CD1c-positive myeloid dendritic cell (primary cell): Measurements from ENCODE around the gene TMEM30B.

Source experiments
- DNase-seq: peaks from one replicate; pipeline ENCODE4 v3.0.0-alpha.2; 2016; ENCODE audit errors: extremely low spot score

Gene TMEM30B

DNA sequence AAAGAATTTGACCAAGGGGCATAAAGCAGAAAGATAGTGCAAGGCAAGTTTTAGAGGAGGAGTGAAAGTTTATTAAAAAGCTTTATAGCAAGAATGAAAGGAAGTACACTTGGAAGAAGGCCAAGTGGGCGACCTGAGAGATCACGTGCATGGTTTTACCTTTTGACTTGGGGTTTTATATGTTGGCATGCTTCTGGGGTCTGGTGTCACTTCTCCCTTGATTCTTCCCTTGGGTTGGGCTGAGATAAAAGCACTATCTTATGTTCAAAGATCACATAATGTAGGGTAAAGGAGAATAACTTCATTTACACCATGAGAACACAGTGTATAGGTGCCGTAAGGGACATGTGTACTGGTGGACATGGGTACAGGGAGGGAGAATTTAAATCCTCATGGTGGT is 17.7 kb upstream of the TMEM30B start:
- no peak for DNase-seq

- DNase-seq = no peak
These were observed 16.4 kb upstream of the TMEM30B start for GRCh38 chr14:61297581-61297980.

GRCh38 chr14:61296719-61297502 is 15.8 kb upstream of the TMEM30B start:
- peak; percentile 55 for DNase-seq

- DNase-seq = no peak
These were observed 15.0 kb upstream of the TMEM30B start for GRCh38 chr14:61296151-61296550.

DNA sequence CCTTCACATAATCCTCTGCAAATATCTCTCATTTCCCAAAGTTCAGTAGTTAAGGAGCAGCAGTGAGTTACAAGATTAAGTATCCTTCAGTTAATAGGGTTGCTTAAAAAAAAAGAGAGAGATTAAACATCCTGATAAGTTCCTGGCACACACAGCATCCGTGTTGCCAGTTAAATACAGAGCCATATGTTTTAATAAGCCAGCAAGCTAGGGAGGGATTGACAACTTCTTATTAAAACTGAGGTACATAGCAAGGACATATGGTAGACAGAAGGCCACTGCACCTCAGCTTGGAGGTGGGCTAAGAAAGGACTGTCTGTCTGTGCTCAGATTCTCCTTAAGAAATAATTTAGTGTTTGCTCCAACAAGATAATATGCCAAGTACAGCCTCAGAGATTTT is 9.6 kb upstream of the TMEM30B start:
- no peak for DNase-seq

GRCh38 chr14:61288720-61289119 is 7.6 kb upstream of the TMEM30B start:
- no peak for DNase-seq

DNA sequence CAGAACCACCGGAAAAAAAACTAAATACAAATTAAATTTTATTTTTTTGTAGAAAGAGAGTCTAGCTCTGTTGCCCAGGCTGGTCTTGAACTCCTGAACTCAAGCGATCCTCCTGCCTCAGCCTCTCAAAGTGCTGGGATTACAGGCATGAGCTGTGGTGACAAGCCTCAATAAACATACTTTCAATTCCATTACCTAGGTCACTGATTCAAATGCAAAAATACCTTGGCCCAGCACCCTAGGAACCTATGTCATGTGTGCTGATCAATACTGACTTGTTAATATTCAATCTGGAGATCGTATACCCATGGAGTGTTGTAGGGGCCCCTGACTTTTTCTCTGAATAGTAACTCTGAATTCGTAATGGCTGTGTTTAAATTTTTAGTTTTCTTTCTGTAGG is 7.1 kb upstream of the TMEM30B start:
- DNase-seq = no peak

GRCh38 chr14:61287196-61287595 is 6.1 kb upstream of the TMEM30B start:
- no peak for DNase-seq

- DNase-seq = no peak
These were observed 4.2 kb upstream of the TMEM30B start for GRCh38 chr14:61285364-61285763.

- no peak for DNase-seq
These were observed 2.9 kb upstream of the TMEM30B start for GRCh38 chr14:61284001-61284400.

DNA sequence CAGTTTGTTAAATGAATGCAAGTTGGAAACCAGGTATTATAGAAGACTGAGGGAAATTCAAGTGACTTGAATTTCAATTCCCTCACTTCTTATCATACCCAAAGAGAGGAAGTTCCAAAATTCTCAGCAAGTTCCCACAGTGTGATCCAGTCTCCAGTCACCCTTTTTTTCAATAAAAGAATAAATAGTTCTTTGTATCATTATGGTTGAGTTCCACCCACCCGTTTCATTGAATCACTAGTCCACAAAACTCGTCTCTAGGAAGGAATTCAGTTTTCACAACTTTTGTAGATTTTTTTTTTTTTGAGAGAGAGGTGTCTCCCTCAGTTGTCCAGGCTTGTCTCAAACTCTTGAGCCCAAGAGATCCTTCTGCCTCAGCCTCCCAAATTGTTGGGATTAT is 1.6 kb upstream of the TMEM30B start:
- no peak for DNase-seq

DNA sequence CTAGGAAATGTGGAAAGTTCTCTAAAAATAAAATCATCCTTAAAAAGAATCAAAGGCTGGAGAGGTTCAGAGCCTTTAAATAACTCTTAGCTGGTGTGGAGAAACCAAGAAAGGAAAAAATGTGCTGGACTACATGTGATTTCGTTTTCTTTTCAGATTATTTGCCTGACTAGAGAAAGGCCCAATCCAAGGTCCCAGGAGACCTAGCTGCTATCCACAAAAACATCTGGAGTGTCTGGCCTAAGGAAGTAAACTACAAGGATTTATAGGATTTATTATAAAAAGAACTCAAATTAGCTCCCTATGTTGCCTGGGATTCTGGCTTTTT is 774 bp upstream of the TMEM30B start:
- no peak for DNase-seq

GRCh38 chr14:61280526-61281185 is 482 bp downstream of the TMEM30B start:
- peak; percentile 62 for DNase-seq

GRCh38 chr14:61280092-61280525 is 1.0 kb downstream of the TMEM30B start:
- DNase-seq = no peak

DNA sequence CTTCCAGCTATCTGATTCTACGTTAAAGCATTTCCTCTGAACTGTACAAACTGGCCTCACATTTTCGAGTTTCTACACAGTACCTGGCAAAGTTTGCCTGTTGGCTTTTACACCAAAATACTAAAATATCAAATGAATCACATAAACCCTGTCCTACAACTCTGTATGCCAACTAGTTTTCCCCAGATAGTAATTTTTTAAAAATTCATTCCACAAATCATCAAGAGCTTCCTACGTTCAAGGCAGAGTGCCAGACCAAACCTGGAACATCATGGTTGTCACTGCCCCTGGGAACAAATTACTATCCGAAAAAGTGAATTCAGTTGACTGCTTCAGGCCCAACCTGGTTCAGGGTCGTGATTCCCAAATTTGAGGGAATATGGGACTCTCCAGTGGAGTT is 2.1 kb downstream of the TMEM30B start:
- DNase-seq = no peak

- DNase-seq = no peak
These were observed 3.4 kb downstream of the TMEM30B start for GRCh38 chr14:61277784-61278183.

- DNase-seq = no peak
These were observed 3.9 kb downstream of the TMEM30B start for GRCh38 chr14:61277232-61277631.

- no peak for DNase-seq
These were observed 9.6 kb downstream of the TMEM30B start for GRCh38 chr14:61271552-61271951.

DNA sequence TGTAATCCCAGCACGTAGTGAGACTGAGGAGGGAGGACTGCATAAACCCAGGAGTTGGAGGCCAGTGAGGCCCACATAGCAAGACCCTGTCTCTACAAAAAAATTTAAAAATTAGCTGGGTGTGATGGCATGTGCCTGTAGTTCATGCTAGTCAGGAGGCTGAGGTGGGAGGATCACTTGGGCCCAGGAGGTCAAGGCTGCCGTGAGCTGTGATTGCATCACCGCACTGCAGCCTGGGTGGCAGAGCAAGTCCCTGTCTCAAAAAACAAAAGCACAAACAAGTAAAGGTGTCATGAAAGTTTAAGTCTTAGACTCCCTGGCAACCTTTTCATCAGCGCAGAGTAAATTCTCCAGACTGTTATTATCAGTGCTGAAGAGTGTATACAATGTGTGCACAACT is 10.4 kb downstream of the TMEM30B start:
- DNase-seq = no peak

GRCh38 chr14:61269321-61270083 is 11.6 kb downstream of the TMEM30B start:
- peak; percentile 78 for DNase-seq

DNA sequence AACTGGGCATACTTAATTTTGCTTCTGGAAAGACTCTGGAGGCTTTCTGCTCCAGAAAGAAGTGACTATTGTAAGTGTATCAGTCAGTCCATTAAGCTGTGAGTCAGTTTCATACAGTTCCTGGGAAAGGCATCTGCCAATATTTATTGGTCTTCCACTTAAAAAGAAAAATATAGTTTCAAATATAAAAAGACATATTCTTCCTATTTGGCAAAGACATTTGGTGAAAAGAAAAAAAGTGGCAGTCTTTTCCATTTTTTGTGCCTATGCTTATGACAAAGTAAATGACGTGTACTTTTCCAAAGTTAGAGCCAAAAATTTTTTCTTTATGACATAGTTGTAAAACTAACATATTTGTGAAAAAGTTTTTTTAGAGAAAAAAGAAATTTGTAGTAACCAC is 12.3 kb downstream of the TMEM30B start:
- no peak for DNase-seq

DNA sequence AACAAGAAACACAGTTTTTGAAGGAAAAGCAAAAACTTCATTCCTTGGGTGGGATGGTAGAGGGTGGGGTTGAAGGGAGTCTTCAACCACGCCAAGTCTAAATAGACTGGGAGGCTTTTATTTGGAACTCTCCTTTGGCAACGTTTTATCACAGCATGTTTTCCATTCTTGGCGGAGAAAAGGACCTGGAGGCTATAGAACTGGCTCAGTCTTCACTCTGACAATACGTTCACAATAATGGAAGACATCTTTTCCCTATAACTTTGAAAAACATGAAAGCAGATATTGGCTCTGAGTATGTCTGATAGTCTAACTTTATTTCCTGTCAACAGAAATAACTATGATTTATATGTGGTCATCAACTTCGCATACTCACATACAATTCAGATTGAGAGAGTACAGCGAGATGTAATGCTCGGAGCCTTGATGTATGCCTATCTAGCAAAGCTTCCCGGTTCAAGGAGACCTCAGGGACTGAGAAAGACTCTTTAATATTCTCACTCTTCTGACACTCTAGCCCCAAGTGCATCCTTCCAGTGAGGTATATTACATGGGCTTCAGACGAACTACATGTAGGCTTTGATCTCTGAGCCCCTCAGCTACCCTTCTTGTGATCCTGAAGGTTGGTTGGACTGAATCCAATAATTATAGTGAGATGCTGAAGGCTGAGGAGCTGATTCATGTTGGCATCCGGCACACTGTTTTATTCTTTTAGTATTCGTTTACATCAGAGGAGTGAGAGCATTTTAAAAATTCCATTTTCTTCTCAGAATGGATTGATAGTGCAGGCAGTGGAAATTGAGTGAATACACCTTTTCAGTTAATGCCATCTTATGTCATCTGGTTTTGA is 14.0 kb downstream of the TMEM30B start:
- DNase-seq = no peak
